Fibroblast of mammary gland (primary cell): ENCODE measurements around the gene CARD9.

Source experiments
- DNase-seq: peaks from one replicate; pipeline ENCODE4 v3.0.0-alpha.2; 2010; ENCODE audit warnings: low read depth
- H3K4me3 ChIP-seq: 2 replicates; pipeline ENCODE4 v1.5.1; 2011; ENCODE audit warnings: low read depth, mild to moderate bottlenecking, low read length, moderate library complexity; ENCODE audit not compliant: control insufficient read depth
- CTCF ChIP-seq: conservative IDR thresholded peaks from 2 replicates; pipeline ENCODE4 v1.5.1; 2011; ENCODE audit warnings: low read depth, low read length, inconsistent platforms; ENCODE audit not compliant: control insufficient read depth, insufficient read depth

CARD9 gene

GRCh38 chr9:136359774-136360718 lies 13.4 kb downstream of the CARD9 start:
- DNase-seq: no peak
- no peak overlapping the region for H3K4me3 ChIP-seq
- TF ChIP-seq CTCF: no peak

GRCh38 chr9:136358888-136359287 lies 14.6 kb downstream of the CARD9 start:
- no peak overlapping the region for H3K4me3 ChIP-seq
- TF ChIP-seq CTCF: no peak

GRCh38 chr9:136358016-136358415 lies 15.5 kb downstream of the CARD9 start:
- no peak for TF ChIP-seq CTCF
- DNase-seq: no peak
- H3K4me3 ChIP-seq: no peak overlapping the region

More at GRCh38 chr9:136358888-136359287, 14.6 kb downstream of the CARD9 start:
- DNase-seq: no peak

- no peak overlapping the region for H3K4me3 ChIP-seq
- DNase-seq: no peak
- TF ChIP-seq CTCF: no peak
Measured at GRCh38 chr9:136357202-136357725, 16.2 kb downstream of the CARD9 start.

GRCh38 chr9:136355616-136356557 lies 17.6 kb downstream of the CARD9 start:
- TF ChIP-seq CTCF: no peak
- no peak overlapping the region for H3K4me3 ChIP-seq
- no peak for DNase-seq

- H3K4me3 ChIP-seq: no peak overlapping the region
- no peak for DNase-seq
- TF ChIP-seq CTCF: no peak
Measured at GRCh38 chr9:136354592-136355085, 18.8 kb downstream of the CARD9 start.
